SK-N-SH (cell line): ENCODE measurements around the gene SPIRE1. TPM values are rescaled to one million over a fixed set of nuclear protein-coding genes. Genes with fewer than 3 reads are reported as not detected.

Source experiments
- CTCF ChIA-PET: fragments of 300-600, 350-600 bp; formaldehyde crosslinking; extraction: SDS; loops from one replicate; lab custom pipeline; 2021; lab: Yijun Ruan, JAX
- POLR2A ChIA-PET: fragments of 350-600 bp; sonication (Branson Sonifier 250); formaldehyde crosslinking; extraction: SDS; loops from one replicate; lab custom pipeline; 2020; ENCODE audit warnings: antibody characterized with exemption, inconsistent platforms; lab: Yijun Ruan, JAX
- DNase-seq: peaks from one replicate; pipeline ENCODE4 v3.0.0; 2012
- H2AFZ ChIP-seq: fragments of 200-600 bp; sonication (generic); 2 replicates; pipeline ENCODE4 v1.8.1; 2016; ENCODE audit warnings: antibody characterized with exemption, mild to moderate bottlenecking, low read depth
- H3F3A ChIP-seq: fragments of 200-600 bp; sonication (generic); replicated peaks from 2 replicates; pipeline ENCODE3; 2016; ENCODE audit warnings: antibody characterized with exemption, mild to moderate bottlenecking; ENCODE audit not compliant: insufficient read depth
- H3K27ac ChIP-seq, 2 experiments: fragments of 200-500 bp in 1 of 2; fragments of 200-600 bp in 1 of 2; sonication (Bioruptor generic) in 1 of 2; sonication (generic), shearing (Covaris generic) in 1 of 2; 2 replicates each; pipeline versions ENCODE4 v1.5.1 to v1.6.1; 2014 to 2016; ENCODE audit warnings: low read depth in 2 of 2, inconsistent platforms in 1 of 2, low read length in 1 of 2, mild to moderate bottlenecking in 1 of 2, mixed read lengths in 1 of 2
- H3K27me3 ChIP-seq: fragments of 200-600 bp; sonication (generic), shearing (Covaris generic); 2 replicates; pipeline ENCODE4 v1.6.1; 2016; ENCODE audit warnings: mixed run types; ENCODE audit not compliant: insufficient read depth
- H3K36me3 ChIP-seq, 2 experiments: fragments of 200-500 bp in 1 of 2; fragments of 200-600 bp in 1 of 2; sonication (Bioruptor generic) in 1 of 2; sonication (generic) in 1 of 2; replicated peaks in 1 of 2; 2 replicates each; pipeline versions ENCODE3 to v1.5.1; 2014 to 2016; ENCODE audit warnings: low read length in 1 of 2, mild to moderate bottlenecking in 1 of 2; ENCODE audit not compliant: insufficient read depth in 2 of 2, control insufficient read depth in 1 of 2
- H3K4me1 ChIP-seq, 2 experiments: fragments of 200-500 bp in 1 of 2; fragments of 200-600 bp in 1 of 2; sonication (Bioruptor generic) in 1 of 2; sonication (generic), shearing (Covaris generic) in 1 of 2; 2 replicates each; pipeline versions ENCODE4 v1.5.1 to v1.6.1; 2014 to 2016; ENCODE audit warnings: low read depth in 1 of 2, low read length in 1 of 2, mixed run types in 1 of 2; ENCODE audit not compliant: insufficient read depth in 2 of 2, control insufficient read depth in 1 of 2
- H3K4me2 ChIP-seq: fragments of 200-600 bp; sonication (generic), shearing (Covaris generic); 2 replicates; pipeline ENCODE4 v1.6.1; 2017; ENCODE audit warnings: mixed run types
- H3K4me3 ChIP-seq, 2 experiments: fragments of 200-500 bp in 1 of 2; fragments of 200-600 bp in 1 of 2; sonication (Bioruptor generic) in 1 of 2; sonication (generic), shearing (Covaris generic) in 1 of 2; 2 replicates each; pipeline versions ENCODE4 v1.5.1 to v1.8.1; 2014 to 2016; ENCODE audit warnings: low read depth in 2 of 2, inconsistent platforms in 1 of 2, low read length in 1 of 2, mild to moderate bottlenecking in 1 of 2, mixed read lengths in 1 of 2, moderate library complexity in 1 of 2
- H3K79me2 ChIP-seq: fragments of 200-600 bp; sonication (generic); 2 replicates; pipeline ENCODE4 v1.8.1; 2017; ENCODE audit warnings: mild to moderate bottlenecking; ENCODE audit not compliant: insufficient read depth
- H3K9ac ChIP-seq: fragments of 200-600 bp; sonication (generic); 2 replicates; pipeline ENCODE4 v1.6.1; 2017; ENCODE audit warnings: mixed run types
- H3K9me2 ChIP-seq: fragments of 200-600 bp; sonication (generic); 2 replicates; pipeline ENCODE4 v1.6.1; 2017; ENCODE audit warnings: mixed run types
- H3K9me3 ChIP-seq: fragments of 200-600 bp; sonication (generic); 2 replicates; pipeline ENCODE4 v1.6.1; 2017; ENCODE audit warnings: mixed run types, mild to moderate bottlenecking, moderate library complexity
- H4K20me1 ChIP-seq: fragments of 200-600 bp; sonication (generic); 2 replicates; pipeline ENCODE4 v1.6.1; 2017; ENCODE audit warnings: mild to moderate bottlenecking, mixed run types; ENCODE audit not compliant: insufficient read depth
- CHD2 ChIP-seq: fragments of 150-350 bp; IDR thresholded peaks from 2 replicates; pipeline ENCODE4 v1.6.1; 2018; ENCODE audit warnings: low read length; ENCODE audit not compliant: partially characterized antibody
- FOXM1 ChIP-seq: IDR thresholded peaks from 2 replicates; pipeline ENCODE4 v1.4.0; 2012; ENCODE audit warnings: low read depth, mild to moderate bottlenecking
- GABPA ChIP-seq: IDR thresholded peaks from 2 replicates; pipeline ENCODE4 v1.4.0; 2012; ENCODE audit warnings: low read depth, mild to moderate bottlenecking
- IRF3 ChIP-seq: fragments of 150-350 bp; IDR thresholded peaks from 2 replicates; pipeline ENCODE4 v1.6.1; 2016; ENCODE audit warnings: mild to moderate bottlenecking, low read depth, low read length
- JUND ChIP-seq: IDR thresholded peaks from 2 replicates; pipeline ENCODE4 v1.4.0; 2012
- MAX ChIP-seq: IDR thresholded peaks from 2 replicates; pipeline ENCODE4 v1.4.0; 2012; ENCODE audit warnings: low read depth
- MEF2A ChIP-seq: IDR thresholded peaks from 2 replicates; pipeline ENCODE4 v1.4.0; 2012; ENCODE audit warnings: low read depth, borderline replicate concordance
- POLR2AphosphoS5 ChIP-seq: IDR thresholded peaks from 2 replicates; pipeline ENCODE4 v1.6.1; 2012; ENCODE audit warnings: low read depth, low read length
- RFX5 ChIP-seq: IDR thresholded peaks from 2 replicates; pipeline ENCODE4 v1.6.1; 2012; ENCODE audit warnings: mild to moderate bottlenecking, improper control_type of control experiment, low read length
- RXRA ChIP-seq: IDR thresholded peaks from 2 replicates; pipeline ENCODE4 v1.4.0; 2012; ENCODE audit warnings: low read depth, mild to moderate bottlenecking, borderline replicate concordance
- SIN3A ChIP-seq: IDR thresholded peaks from 2 replicates; pipeline ENCODE4 v1.6.1; 2012; ENCODE audit warnings: low read depth, mild to moderate bottlenecking, low read length, moderate library complexity, borderline replicate concordance
- USF2 ChIP-seq: fragments of 150-350 bp; IDR thresholded peaks from 2 replicates; pipeline ENCODE4 v1.6.1; 2017; ENCODE audit warnings: antibody characterized with exemption, low read length, low read depth, borderline replicate concordance
- YY1 ChIP-seq: IDR thresholded peaks from 2 replicates; pipeline ENCODE4 v1.4.0; 2012; ENCODE audit warnings: low read depth, mild to moderate bottlenecking
- ZBTB33 ChIP-seq: IDR thresholded peaks from 2 replicates; pipeline ENCODE4 v1.4.0; 2012; ENCODE audit warnings: low read depth, borderline replicate concordance
- WGBS: methylation state at CpG from one replicate; pipeline ENCODE4 v1.1.6; 2017; ENCODE audit warnings: low lambda C conversion rate; 5-methylcytosine and 5-hydroxymethylcytosine counted together
- polyA plus RNA-seq, 3 experiments: library from polyadenylated mRNA; depleted of rRNA; stranded (reverse); fragments of >200 nt; gene quantifications; 2 replicates each; pipeline ENCODE4 v1.2.3, GENCODE V29; 2012

SPIRE1 gene
- polyA plus RNA-seq, 1 of the 3 experiments (the other 2 are of a cell fraction), result 6.7 TPM

GRCh38 chr18:12702221-12703095 is 44.6 kb upstream of the SPIRE1 start, which contains the start of the genes CEP76 and PSMG2 (continued):
- TF ChIP-seq IRF3 (no peak), POLR2AphosphoS5 (peak; percentile 81), MAX (0 out of 2 replicates have a peak, but pooled peaks have one; percentile 10), FOXM1 (0 out of 2 replicates have a peak, but pooled peaks have one; percentile 44), RFX5 (no peak), JUND (no peak), YY1 (peak; percentile 24; the same call in 1 of the 2 replicates), CHD2 (peak; percentile 97), SIN3A (peak; percentile 66; the same call in 1 of the 2 replicates), GABPA (peak; percentile 31; the same call in 1 of the 2 replicates), ZBTB33 (peak; percentile 96), RXRA (no peak)

GRCh38 chr18:12701161-12701560 is 43.3 kb upstream of the SPIRE1 start:
- DNase-seq, result no peak
- H3K9ac ChIP-seq, result peak overlapping the region; percentile 99; the same call in 1 of the 2 replicates
- H3K36me3 ChIP-seq, result peaks cover 35% of the 10 kb centered on the region in 2 experiments

More at GRCh38 chr18:12701161-12701560, 43.3 kb upstream of the SPIRE1 start:
- H4K20me1 ChIP-seq, result peaks cover 16% of the 10 kb centered on the region
- no peak for TF ChIP-seq CHD2
- no peak for TF ChIP-seq USF2
- TF ChIP-seq FOXM1, result no peak
- TF ChIP-seq MEF2A, result no peak
- TF ChIP-seq, all 33 proteins: peak for 0
- peaks cover 13 to 15% of the 10 kb centered on the region in 2 experiments; a peak in 3 of 4 replicates for H3K4me1 ChIP-seq
- peaks cover 67% of the 10 kb centered on the region for H3K79me2 ChIP-seq
- WGBS, result 64% methylated on average over 3 of the region's 3 CpGs
- H3K4me3 ChIP-seq, result peak overlapping the region; percentile 91 to 100
- H3K27me3 ChIP-seq, result no peaks in the 10 kb centered on the region
- peaks cover 32% of the 10 kb centered on the region for H3F3A ChIP-seq
- no peaks in the 10 kb centered on the region for H3K9me3 ChIP-seq
- CTCF ChIA-PET, result interaction anchor here (1.3 to 2.1 kb wide), 5 partner anchors 8 to 320 kb away, joined by 3 to 6 read pairs (median 4); no protein-coding TSS in a partner anchor
- H3K9me2 ChIP-seq, result no peaks in the 10 kb centered on the region
- peak overlapping the region; percentile 94; the same call in 1 of the 2 replicates for H2AFZ ChIP-seq
- POLR2A ChIA-PET, result no interaction called here
- H3K4me2 ChIP-seq, result peak overlapping the region; percentile 78
- H3K27ac ChIP-seq, result peak overlapping the region in 1 of 2 experiments; percentile 92; a peak in 1 of 4 replicates
